ENCODE data around the gene PLCL2. TPM values are rescaled to one million over a fixed set of nuclear protein-coding genes. Genes with fewer than 3 reads are reported as not detected.

PLCL2 gene
- total RNA-seq, 4 donors from 2014 or later = 4.1 to 9.1 (median 6.7) TPM

GRCh38 chr3:16993227-16993626, 108.5 kb downstream of the PLCL2 start:
- Histone ChIP-seq H3K4me3 (no peak overlapping the region), H3K4me1 (peaks cover 0 to 14% (median 0%) of the 10 kb centered on the region in 4 donors), H3K36me3 (no peaks in the 10 kb centered on the region), H3K27ac (replicated peaks in 1 of 4) (no peak overlapping the region), H3K9me3 (no peaks in the 10 kb centered on the region), H3K27me3 (no peaks in the 10 kb centered on the region)
- intact Hi-C loops (cut with DNase I) = no loop called here
- no peak for TF ChIP-seq EP300 (IDR thresholded peaks at IDR 0.05)
- WGBS = 93% methylated on average over 1 of the region's 1 CpG
- no peak for DNase-seq (ENCODE audit: extremely low spot score)

- Histone ChIP-seq H3K27me3 (no peaks in the 10 kb centered on the region), H3K27ac (replicated peaks in 1 of 4) (no peak overlapping the region), H3K4me1 (peaks cover 0 to 17% (median 0%) of the 10 kb centered on the region in 4 donors), H3K9me3 (no peaks in the 10 kb centered on the region), H3K36me3 (no peaks in the 10 kb centered on the region), H3K4me3 (no peak overlapping the region)
- TF ChIP-seq EP300 (IDR thresholded peaks at IDR 0.05) (no peak), POLR2AphosphoS5 (IDR thresholded peaks at IDR 0.05) (no peak), CTCF (IDR thresholded peaks at IDR 0.05) (no peak), POLR2A (IDR thresholded peaks at IDR 0.05; ENCODE audit: low read depth) (no peak)
- no peak for DNase-seq (ENCODE audit: extremely low spot score)
- WGBS = 76% methylated on average over 4 of the region's 4 CpGs
- intact Hi-C loops (cut with DNase I) = no loop called here
These were observed 110.2 kb downstream of the PLCL2 start for GRCh38 chr3:16994854-16995525.

- H3K27ac ChIP-seq (replicated peaks in 1 of 4) = no peak overlapping the region
- no peaks in the 10 kb centered on the region for H3K9me3 ChIP-seq
- H3K27me3 ChIP-seq = no peaks in the 10 kb centered on the region
- no peaks in the 10 kb centered on the region for H3K36me3 ChIP-seq
- intact Hi-C loops (cut with DNase I) = no loop called here
- DNase-seq (ENCODE audit: extremely low spot score) = no peak
- peaks cover 0 to 17% (median 0%) of the 10 kb centered on the region in 4 donors for H3K4me1 ChIP-seq
- WGBS = 80% methylated on average over 3 of the region's 3 CpGs
- no peak for TF ChIP-seq EP300 (IDR thresholded peaks at IDR 0.05)
- TF ChIP-seq POLR2AphosphoS5 (IDR thresholded peaks at IDR 0.05) = no peak
- no peak for TF ChIP-seq POLR2A (IDR thresholded peaks at IDR 0.05; ENCODE audit: low read depth)
- no peak for TF ChIP-seq CTCF (IDR thresholded peaks at IDR 0.05)
- H3K4me3 ChIP-seq = no peak overlapping the region
These were observed 110.8 kb downstream of the PLCL2 start for GRCh38 chr3:16995601-16996000.

GRCh38 chr3:16998236-16998923, 113.6 kb downstream of the PLCL2 start:
- TF ChIP-seq EP300 (IDR thresholded peaks at IDR 0.05) = no peak
- no peak for TF ChIP-seq POLR2AphosphoS5 (IDR thresholded peaks at IDR 0.05)
- no peak for TF ChIP-seq CTCF (IDR thresholded peaks at IDR 0.05)
- TF ChIP-seq POLR2A (IDR thresholded peaks at IDR 0.05; ENCODE audit: low read depth) = no peak
- H3K9me3 ChIP-seq = peaks cover 0 to 8% (median 6%) of the 10 kb centered on the region in 4 donors
- intact Hi-C loops (cut with DNase I) = no loop called here

GRCh38 chr3:16999161-16999560, 114.4 kb downstream of the PLCL2 start:
- TF ChIP-seq POLR2A (IDR thresholded peaks at IDR 0.05; ENCODE audit: low read depth) = no peak
- no peak for TF ChIP-seq POLR2AphosphoS5 (IDR thresholded peaks at IDR 0.05)
- no peak for TF ChIP-seq EP300 (IDR thresholded peaks at IDR 0.05)
- no peak for TF ChIP-seq CTCF (IDR thresholded peaks at IDR 0.05)
- peaks cover 0 to 23% (median 0%) of the 10 kb centered on the region in 4 donors for H3K4me1 ChIP-seq
- H3K4me3 ChIP-seq = no peak overlapping the region
- H3K27me3 ChIP-seq = no peaks in the 10 kb centered on the region
- 54% methylated on average over 2 of the region's 2 CpGs for WGBS
- H3K9me3 ChIP-seq = peaks cover 0 to 8% (median 6%) of the 10 kb centered on the region in 4 donors
- no peak overlapping the region for H3K27ac ChIP-seq (replicated peaks in 1 of 4)
- intact Hi-C loops (cut with DNase I) = no loop called here
- H3K36me3 ChIP-seq = no peaks in the 10 kb centered on the region
- no peak for DNase-seq (ENCODE audit: extremely low spot score)

More at GRCh38 chr3:16998236-16998923, 113.6 kb downstream of the PLCL2 start:
- 92% methylated on average over 3 of the region's 3 CpGs for WGBS
- H3K36me3 ChIP-seq = no peaks in the 10 kb centered on the region
- H3K27me3 ChIP-seq = no peaks in the 10 kb centered on the region
- peaks cover 0 to 17% (median 0%) of the 10 kb centered on the region in 4 donors for H3K4me1 ChIP-seq
- no peak overlapping the region for H3K4me3 ChIP-seq
- no peak for DNase-seq (ENCODE audit: extremely low spot score)
- H3K27ac ChIP-seq (replicated peaks in 1 of 4) = no peak overlapping the region

All from esophagus muscularis mucosa (tissue), 4 donors.